ENCODE data around the gene ADAMTS16.

DNA sequence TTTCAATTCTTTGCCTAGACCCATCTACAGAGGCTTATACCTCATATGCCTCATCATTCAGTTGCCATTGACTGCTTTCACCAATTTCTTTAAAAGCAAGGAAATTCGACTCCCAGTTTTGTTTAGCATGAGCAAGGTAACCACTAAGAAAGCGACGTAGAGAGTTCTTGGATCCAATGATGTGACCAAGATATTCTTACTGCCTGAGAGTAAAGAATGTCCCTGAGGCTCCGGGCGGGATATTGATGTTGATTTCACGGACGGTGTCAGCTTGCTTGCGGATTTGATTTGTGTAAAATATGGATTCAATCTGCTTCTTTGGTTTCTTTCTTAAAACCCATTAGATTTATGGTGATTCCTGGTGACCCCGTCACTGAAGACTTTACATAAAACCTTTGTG lies 147.3 kb downstream of the ADAMTS16 start:
- TF ChIP-seq CTCF (conservative IDR thresholded peaks at IDR 0.05; ENCODE audit: low read depth, low read length) (no peak), EZH2 (IDR thresholded peaks at IDR 0.05; ENCODE audit: borderline replicate concordance, low read depth, low read length, poor library complexity, severe bottlenecking) (no peak)
